Left ventricle myocardium inferior (tissue), 1 donor: ENCODE results near the gene NFAM1. TPM values are rescaled to one million over a fixed set of nuclear protein-coding genes. Genes with fewer than 3 reads are reported as not detected.

ENCODE experiments used
- DNase-seq: peaks from one replicate; pipeline ENCODE4 v3.0.0-alpha.2; 2020
- H3K27ac ChIP-seq: fragments of 200-600 bp; replicated peaks from 2 replicates; pipeline ENCODE4 v1.8.0; 2021
- H3K27me3 ChIP-seq: fragments of 200-600 bp; 2 replicates; pipeline ENCODE4 v1.8.0; 2021; ENCODE audit warnings: low read depth
- H3K36me3 ChIP-seq: fragments of 200-600 bp; 2 replicates; pipeline ENCODE4 v1.8.0; 2021
- H3K4me1 ChIP-seq: fragments of 200-600 bp; 2 replicates; pipeline ENCODE4 v1.8.0; 2021
- H3K4me3 ChIP-seq: fragments of 200-600 bp; 2 replicates; pipeline ENCODE4 v1.8.0; 2021; ENCODE audit warnings: mild to moderate bottlenecking, moderate library complexity
- H3K9me3 ChIP-seq: fragments of 200-600 bp; replicated peaks from 2 replicates; pipeline ENCODE4 v1.8.0; 2021
- CTCF ChIP-seq: fragments of 200-600 bp; IDR thresholded peaks from 2 replicates; pipeline ENCODE4 v1.8.0; 2021; ENCODE audit warnings: antibody characterized with exemption, mild to moderate bottlenecking, borderline replicate concordance
- intact Hi-C: fragments of 100-400 bp; cut with micrococcal nuclease; formaldehyde crosslinking; loops from one replicate; pipeline ENCODE4 v1.11.0; 2022
- total RNA-seq: library from RNA; stranded (reverse); fragmentation: NEBNext Ultra II Directional; extraction: Animal tissue kit (Norgen Biotek cat#: 25700); gene quantifications from one replicate; pipeline ENCODE4 v1.2.1, GENCODE V29; 2021
- donor health status: DM: no; HTN: yes; CAD: no; lungs with severe emphysema.

NFAM1 gene
- total RNA-seq, 1 donor from 2014 or later = 1.2 TPM

DNA sequence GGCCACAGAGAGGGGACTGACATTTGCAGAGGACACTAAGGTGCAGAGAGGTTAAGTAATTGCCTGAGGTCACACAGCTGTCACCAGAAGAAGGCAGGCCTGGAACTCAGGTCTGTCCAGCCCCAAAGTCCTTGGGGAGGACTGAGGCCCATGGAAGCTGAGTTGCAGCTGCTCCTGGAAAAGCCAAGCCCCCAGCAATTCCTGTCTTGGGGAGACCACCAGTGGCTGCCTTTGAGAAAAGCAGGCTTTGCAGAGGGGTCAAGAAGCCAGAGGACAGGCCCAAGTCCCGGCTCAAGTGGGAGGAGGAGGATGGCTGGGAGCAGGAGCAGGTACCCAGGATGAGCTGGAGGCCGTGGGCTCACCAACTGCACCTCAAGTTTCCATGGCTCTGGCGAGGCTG, 3.4 kb downstream of the NFAM1 start:
- no peak for DNase-seq
- intact Hi-C loops = no loop called here
- Histone ChIP-seq H3K4me1 (peaks cover 13% of the 10 kb centered on the region), H3K4me3 (no peak overlapping the region), H3K27me3 (peaks cover 83% of the 10 kb centered on the region), H3K9me3 (no peaks in the 10 kb centered on the region), H3K27ac (no peak overlapping the region), H3K36me3 (no peaks in the 10 kb centered on the region)
- no peak for TF ChIP-seq CTCF

DNA sequence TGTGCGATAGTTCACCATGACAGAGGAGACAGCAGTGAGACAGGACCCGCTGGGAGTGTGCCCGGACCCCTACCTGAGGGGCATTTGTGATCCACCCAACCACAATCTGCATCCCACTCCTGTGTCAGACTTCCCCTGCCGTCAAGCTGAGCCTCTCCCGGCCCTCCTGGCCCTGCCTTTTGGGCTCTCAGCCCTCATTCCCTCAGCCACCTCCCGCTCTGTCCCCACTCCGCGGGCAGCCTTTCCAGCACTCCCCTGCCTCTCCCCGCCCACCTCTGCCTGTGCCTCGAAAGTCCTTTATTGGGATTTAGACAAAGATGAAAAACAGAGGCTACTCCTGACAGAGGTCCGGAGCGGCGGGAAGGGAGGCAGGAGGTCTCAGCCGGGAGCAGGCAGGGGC, 4.2 kb downstream of the NFAM1 start:
- TF ChIP-seq CTCF = no peak
- H3K4me1 ChIP-seq = peaks cover 12% of the 10 kb centered on the region

GRCh38 chr22:42427167-42427566, 5.0 kb downstream of the NFAM1 start:
- intact Hi-C loops = no loop called here
- H3K27ac ChIP-seq = no peak overlapping the region
- TF ChIP-seq CTCF = no peak
- no peaks in the 10 kb centered on the region for H3K9me3 ChIP-seq
- DNase-seq = no peak
- H3K27me3 ChIP-seq = peaks cover 74% of the 10 kb centered on the region
- H3K4me3 ChIP-seq = no peak overlapping the region
- H3K4me1 ChIP-seq = peaks cover 11% of the 10 kb centered on the region
- H3K36me3 ChIP-seq = no peaks in the 10 kb centered on the region

More for the DNA sequence above, 4.2 kb downstream of the NFAM1 start:
- Histone ChIP-seq H3K4me3 (no peak overlapping the region), H3K27ac (no peak overlapping the region), H3K27me3 (peaks cover 79% of the 10 kb centered on the region), H3K9me3 (no peaks in the 10 kb centered on the region), H3K36me3 (no peaks in the 10 kb centered on the region)
- DNase-seq = no peak
- intact Hi-C loops = no loop called here

DNA sequence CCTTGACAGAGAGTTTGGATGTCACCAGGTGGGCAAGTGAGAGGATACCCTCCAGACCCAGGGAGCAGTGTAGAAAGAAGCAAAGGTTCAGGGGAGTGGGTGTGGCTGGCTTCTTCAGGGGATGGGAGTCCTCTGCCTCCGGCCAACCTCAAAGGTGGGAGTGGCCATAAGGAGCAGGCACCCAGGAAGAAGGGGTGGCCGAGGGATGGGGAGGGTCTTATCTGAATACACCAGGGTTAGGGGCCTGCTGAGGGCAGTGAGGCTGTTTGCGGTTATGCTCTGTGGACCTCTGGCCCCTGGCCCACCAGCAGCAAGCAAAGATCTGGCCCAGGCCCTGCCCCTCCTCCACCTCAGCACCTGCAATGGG, 6.2 kb downstream of the NFAM1 start:
- Histone ChIP-seq H3K27me3 (peaks cover 63% of the 10 kb centered on the region), H3K27ac (no peak overlapping the region), H3K9me3 (no peaks in the 10 kb centered on the region), H3K4me3 (no peak overlapping the region), H3K36me3 (no peaks in the 10 kb centered on the region), H3K4me1 (peaks cover 7% of the 10 kb centered on the region)
- intact Hi-C loops = no loop called here
- no peak for DNase-seq
- no peak for TF ChIP-seq CTCF

DNA sequence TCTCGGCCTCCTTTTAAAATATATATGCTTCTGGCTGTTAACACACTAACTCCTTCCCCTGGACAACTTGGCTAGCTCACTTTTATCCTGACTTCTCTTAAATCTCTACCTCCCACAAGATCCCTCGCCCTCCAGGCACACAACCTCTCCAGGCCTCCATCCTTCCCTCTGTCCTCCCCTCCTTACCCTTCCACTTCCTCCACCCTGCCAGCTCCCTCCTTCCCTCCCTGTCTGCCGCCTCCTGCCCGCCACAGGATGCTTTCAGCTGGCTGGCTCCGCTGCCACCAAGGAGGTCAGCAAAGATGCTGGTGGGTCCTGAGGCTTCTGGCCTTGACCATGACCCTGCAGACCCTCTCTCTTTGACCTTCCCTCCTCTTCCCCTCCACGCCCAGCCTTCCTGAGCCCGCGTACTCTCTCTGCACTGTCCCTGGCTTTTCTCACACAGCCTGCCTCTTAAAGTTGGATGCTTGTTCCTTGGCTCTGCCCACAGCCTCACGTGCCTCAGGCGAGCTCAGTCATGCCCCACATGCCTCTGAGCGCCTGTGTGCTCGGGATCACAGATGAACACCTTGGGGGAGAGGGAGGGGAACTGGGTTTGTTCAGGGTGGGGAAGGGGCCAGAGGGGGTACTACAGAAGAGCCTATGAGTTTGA, 6.7 kb downstream of the NFAM1 start:
- no peak for DNase-seq

More for the DNA sequence above, 6.7 kb downstream of the NFAM1 start:
- no peaks in the 10 kb centered on the region for H3K36me3 ChIP-seq
- H3K27me3 ChIP-seq = peaks cover 58% of the 10 kb centered on the region
- intact Hi-C loops = no loop called here
- no peak overlapping the region for H3K27ac ChIP-seq
- no peaks in the 10 kb centered on the region for H3K9me3 ChIP-seq
- H3K4me1 ChIP-seq = peaks cover 7% of the 10 kb centered on the region
- no peak overlapping the region for H3K4me3 ChIP-seq
- TF ChIP-seq CTCF = no peak
